ENCODE results near the gene PHACTR3.

The PHACTR3 gene

DNA sequence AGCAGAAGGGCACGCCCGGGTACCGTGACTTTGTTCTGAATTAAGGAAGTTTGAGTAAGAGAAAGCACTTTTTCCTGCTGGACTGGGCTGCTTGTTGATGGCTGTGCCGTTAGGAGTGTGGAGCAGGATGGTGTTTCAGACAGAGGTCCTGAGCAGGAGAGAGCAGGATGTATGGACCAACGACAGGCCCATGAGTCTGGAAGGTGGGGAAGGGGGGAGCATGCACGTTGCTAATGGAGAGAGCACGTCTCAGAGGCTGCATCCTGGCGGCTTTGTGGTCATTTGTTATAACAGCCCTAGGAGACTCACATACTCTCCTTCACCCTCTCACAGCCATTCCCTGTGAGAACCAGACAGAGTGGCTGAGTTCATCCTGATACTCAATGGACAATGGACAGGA lies 56.8 kb downstream of the PHACTR3 start:
- H3K4me3 ChIP-seq (ENCODE audit: low read length): no peak overlapping the region
- TF ChIP-seq, protein P1, sequence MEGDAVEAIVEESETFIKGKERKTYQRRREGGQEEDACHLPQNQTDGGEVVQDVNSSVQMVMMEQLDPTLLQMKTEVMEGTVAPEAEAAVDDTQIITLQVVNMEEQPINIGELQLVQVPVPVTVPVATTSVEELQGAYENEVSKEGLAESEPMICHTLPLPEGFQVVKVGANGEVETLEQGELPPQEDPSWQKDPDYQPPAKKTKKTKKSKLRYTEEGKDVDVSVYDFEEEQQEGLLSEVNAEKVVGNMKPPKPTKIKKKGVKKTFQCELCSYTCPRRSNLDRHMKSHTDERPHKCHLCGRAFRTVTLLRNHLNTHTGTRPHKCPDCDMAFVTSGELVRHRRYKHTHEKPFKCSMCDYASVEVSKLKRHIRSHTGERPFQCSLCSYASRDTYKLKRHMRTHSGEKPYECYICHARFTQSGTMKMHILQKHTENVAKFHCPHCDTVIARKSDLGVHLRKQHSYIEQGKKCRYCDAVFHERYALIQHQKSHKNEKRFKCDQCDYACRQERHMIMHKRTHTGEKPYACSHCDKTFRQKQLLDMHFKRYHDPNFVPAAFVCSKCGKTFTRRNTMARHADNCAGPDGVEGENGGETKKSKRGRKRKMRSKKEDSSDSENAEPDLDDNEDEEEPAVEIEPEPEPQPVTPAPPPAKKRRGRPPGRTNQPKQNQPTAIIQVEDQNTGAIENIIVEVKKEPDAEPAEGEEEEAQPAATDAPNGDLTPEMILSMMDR (IDR thresholded peaks at IDR 0.05; ENCODE audit: insufficient read depth, low read depth, low read length, missing control alignments): no peak
- no peak for DNase-seq (ENCODE audit: low read depth)

DNA sequence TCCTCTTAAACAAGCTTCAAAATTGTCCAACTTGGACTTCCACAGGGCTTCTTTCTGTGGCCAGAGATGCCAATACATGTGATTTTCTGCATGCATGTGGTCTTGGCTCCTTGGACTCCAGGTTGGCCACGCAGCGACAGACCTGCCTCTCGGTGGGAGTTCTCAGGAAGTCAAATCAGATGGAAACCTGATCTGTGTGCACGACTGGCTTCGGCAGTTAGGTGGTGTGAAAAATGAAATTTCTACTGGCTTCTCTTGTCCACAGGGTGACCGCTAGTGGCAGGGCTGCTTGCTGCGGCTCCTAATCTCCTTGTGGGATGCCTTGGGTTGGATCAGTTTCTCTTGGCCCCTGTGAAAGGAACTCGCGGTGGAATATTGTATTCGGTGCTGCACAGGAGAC lies 57.3 kb downstream of the PHACTR3 start:
- DNase-seq (ENCODE audit: low read depth): no peak
- no peak overlapping the region for H3K4me3 ChIP-seq (ENCODE audit: low read length)
- TF ChIP-seq, protein P1 (IDR thresholded peaks at IDR 0.05; ENCODE audit: insufficient read depth, low read depth, low read length, missing control alignments): no peak

DNA sequence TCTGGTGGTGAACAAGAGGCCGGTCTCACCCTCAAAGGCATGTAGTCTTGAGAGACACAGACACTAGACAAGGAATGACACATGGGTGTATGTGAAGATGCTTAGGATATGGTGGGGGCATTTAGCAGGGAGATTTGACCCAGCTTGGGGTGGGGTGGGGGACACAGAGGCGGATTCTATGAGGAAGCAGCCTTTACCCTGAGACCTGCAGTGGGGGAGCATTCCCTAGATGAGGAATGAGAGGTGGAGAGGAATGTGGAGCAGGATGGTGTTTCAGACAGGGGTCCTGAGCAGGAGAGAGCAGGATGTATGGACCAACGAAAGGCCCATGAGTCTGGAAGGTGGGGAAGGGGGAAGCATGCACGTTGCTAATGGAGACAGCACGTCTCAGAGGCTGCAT lies 57.8 kb downstream of the PHACTR3 start:
- TF ChIP-seq, protein P1 (IDR thresholded peaks at IDR 0.05; ENCODE audit: insufficient read depth, low read depth, low read length, missing control alignments): no peak
- no peak for DNase-seq (ENCODE audit: low read depth)
- H3K4me3 ChIP-seq (ENCODE audit: low read length): no peak overlapping the region

DNA sequence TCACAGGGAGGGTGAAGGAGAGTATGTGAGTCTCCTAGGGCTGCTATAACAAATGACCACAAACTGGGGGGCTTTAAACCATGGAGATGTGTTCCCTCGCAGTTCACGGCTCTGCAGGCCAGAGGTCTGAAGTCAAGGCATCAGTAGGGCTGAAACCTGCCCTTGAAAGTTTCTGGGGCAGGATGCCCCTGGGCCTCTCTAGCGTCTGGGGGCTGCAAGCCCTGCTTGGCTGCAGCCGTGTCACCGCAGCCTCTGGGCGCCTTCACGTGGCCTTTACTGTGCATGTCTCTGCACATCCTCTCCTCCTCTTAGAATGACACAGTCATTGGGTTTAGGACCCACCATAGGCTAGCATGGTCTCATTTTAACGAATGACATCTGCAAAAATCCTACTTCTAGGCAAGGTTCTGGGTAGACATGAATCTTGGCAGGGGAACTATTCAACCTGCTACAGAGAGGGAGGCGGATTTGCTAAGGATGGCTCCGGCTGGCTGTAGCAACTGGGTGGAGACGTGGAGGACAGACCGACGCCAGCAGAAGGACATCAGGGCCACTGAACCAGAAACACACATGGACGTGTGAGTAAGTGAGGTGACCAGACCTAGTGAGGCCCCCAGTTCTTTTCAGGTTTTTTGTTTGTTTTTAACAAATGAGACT lies 58.6 kb downstream of the PHACTR3 start:
- H3K4me3 ChIP-seq (ENCODE audit: low read length): no peak overlapping the region
- no peak for DNase-seq (ENCODE audit: low read depth)
- TF ChIP-seq, protein P1 (IDR thresholded peaks at IDR 0.05; ENCODE audit: insufficient read depth, low read depth, low read length, missing control alignments): no peak

DNA sequence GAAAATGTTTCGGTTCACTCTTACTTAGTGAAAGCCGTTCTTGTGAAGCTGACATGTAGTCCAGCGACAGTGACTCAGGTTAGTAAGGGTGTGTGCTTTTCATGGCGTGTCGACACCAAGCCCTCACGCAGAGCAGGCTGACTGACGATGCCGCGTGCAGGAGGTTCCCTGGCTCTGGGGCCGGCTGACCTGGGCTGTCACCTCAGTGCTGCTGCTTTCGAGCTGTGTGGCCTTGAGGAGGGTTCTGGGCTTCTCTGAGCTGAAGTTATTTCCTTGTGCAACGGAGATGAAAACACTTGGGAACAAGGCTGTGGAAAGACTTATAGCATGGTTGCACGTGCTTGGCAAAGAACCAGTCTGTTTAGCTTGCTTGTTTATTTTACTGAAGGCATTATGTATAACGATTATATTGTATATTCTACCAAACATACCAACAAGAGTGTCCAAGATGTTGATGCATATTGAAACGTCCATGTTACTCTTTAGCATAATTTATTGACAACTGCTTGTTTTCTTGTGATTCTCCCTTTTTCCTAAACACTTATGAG lies 59.2 kb downstream of the PHACTR3 start:
- no peak for DNase-seq (ENCODE audit: low read depth)
- H3K4me3 ChIP-seq (ENCODE audit: low read length): no peak overlapping the region
- TF ChIP-seq, protein P1 (IDR thresholded peaks at IDR 0.05; ENCODE audit: insufficient read depth, low read depth, low read length, missing control alignments): no peak

DNA sequence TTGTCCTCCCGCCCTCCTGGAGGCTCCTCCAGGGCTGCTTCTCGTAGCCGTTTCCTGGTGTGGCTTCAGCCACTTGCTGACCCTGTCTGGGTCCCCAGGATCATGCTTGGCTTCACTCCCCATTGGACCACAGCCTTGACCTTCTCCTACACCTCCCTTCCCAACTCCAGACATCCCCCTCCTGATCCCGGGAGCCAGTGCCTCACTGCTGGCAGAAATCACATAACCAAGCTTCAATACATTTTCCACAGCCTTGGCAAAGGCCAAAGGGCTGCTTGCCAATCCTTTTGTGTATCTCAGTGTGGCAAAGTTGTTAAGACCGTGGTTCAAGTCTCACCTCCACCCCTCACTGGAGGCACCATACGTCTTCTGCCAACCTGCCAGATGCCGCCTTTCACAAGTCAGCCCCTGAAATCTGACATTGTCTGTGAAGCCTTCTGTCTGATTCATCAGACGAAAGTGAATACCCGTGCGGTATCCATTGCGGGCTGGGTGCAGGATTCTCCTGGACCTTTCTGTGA lies 60.1 kb downstream of the PHACTR3 start:
- no peak overlapping the region for H3K4me3 ChIP-seq (ENCODE audit: low read length)
- no peak for DNase-seq (ENCODE audit: low read depth)
- TF ChIP-seq, protein P1 (IDR thresholded peaks at IDR 0.05; ENCODE audit: insufficient read depth, low read depth, low read length, missing control alignments): no peak

All from epithelial cell of esophagus (primary cell).